ENCODE data around the gene NEK5. TPM values are rescaled to one million over a fixed set of nuclear protein-coding genes. Genes with fewer than 3 reads are reported as not detected.
"Not testable (repeated sequence)": the region's sequence is repeated elsewhere in the genome, so short reads cannot be mapped to it uniquely, and the experiment has no call there.

NEK5 gene
- total RNA-seq, 4 donors from 2014 or later = 0.07 TPM; not detected in 3

GRCh38 chr13:52103386-52103785 lies 25.5 kb downstream of the NEK5 start:
- in situ Hi-C loops (cut with MboI; ENCODE audit: low sequenced_read_pairs in 4 of 4) = no loop called here
- intact Hi-C loops (cut with DNase I; ENCODE audit: low total_unique reads) = no loop called here
- no peak for ATAC-seq

GRCh38 chr13:52102423-52102822 lies 26.4 kb downstream of the NEK5 start:
- intact Hi-C loops (cut with DNase I; ENCODE audit: low total_unique reads); DNase-seq; H3K9me3 ChIP-seq; H3K27ac ChIP-seq; H3K27me3 ChIP-seq; H3K36me3 ChIP-seq; in situ Hi-C loops (cut with MboI; ENCODE audit: low sequenced_read_pairs in 4 of 4); H3K4me1 ChIP-seq; H3K4me3 ChIP-seq; ATAC-seq: not testable (repeated sequence)

More at GRCh38 chr13:52103386-52103785, 25.5 kb downstream of the NEK5 start:
- H3K36me3 ChIP-seq = no peaks in the 10 kb centered on the region
- no peak overlapping the region for H3K4me3 ChIP-seq
- no peak for DNase-seq
- H3K4me1 ChIP-seq = no peaks in the 10 kb centered on the region
- H3K27ac ChIP-seq = no peak overlapping the region
- H3K9me3 ChIP-seq = no peaks in the 10 kb centered on the region
- H3K27me3 ChIP-seq = no peaks in the 10 kb centered on the region
- TF ChIP-seq POLR2A (IDR thresholded peaks at IDR 0.05) = no peak
- TF ChIP-seq, protein P1, sequence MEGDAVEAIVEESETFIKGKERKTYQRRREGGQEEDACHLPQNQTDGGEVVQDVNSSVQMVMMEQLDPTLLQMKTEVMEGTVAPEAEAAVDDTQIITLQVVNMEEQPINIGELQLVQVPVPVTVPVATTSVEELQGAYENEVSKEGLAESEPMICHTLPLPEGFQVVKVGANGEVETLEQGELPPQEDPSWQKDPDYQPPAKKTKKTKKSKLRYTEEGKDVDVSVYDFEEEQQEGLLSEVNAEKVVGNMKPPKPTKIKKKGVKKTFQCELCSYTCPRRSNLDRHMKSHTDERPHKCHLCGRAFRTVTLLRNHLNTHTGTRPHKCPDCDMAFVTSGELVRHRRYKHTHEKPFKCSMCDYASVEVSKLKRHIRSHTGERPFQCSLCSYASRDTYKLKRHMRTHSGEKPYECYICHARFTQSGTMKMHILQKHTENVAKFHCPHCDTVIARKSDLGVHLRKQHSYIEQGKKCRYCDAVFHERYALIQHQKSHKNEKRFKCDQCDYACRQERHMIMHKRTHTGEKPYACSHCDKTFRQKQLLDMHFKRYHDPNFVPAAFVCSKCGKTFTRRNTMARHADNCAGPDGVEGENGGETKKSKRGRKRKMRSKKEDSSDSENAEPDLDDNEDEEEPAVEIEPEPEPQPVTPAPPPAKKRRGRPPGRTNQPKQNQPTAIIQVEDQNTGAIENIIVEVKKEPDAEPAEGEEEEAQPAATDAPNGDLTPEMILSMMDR (IDR thresholded peaks at IDR 0.05 in 4 of 5, conservative IDR thresholded peaks at IDR 0.05 in 1 of 5) = no peak

DNA sequence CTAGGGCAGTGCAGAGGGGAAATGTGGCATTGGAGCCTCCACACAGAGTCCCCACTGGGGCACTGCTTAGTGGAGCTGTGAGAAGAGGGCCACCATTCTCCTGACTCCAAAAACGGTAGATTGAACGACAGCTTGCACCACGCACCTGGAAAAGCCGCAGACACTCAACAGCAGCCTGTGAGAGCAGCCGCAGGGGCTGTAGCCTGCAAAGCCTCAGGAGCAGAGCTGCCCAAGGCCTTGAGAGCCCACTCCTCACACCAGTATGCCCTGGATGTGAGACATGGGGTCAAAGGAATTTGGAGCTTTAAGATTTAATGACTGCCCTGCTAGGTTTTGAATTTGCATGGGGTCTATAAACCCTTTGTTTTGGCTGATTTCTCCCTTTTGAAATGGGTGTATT lies 31.7 kb downstream of the NEK5 start:
- no peaks in the 10 kb centered on the region for H3K27me3 ChIP-seq
- no peak overlapping the region for H3K4me3 ChIP-seq
- TF ChIP-seq POLR2A (IDR thresholded peaks at IDR 0.05) = no peak
- TF ChIP-seq, protein P1 (IDR thresholded peaks at IDR 0.05 in 4 of 5, conservative IDR thresholded peaks at IDR 0.05 in 1 of 5) = no peak
- in situ Hi-C loops (cut with MboI; ENCODE audit: low sequenced_read_pairs in 4 of 4) = no loop called here
- DNase-seq (no peak), ATAC-seq (no peak)
- H3K9me3 ChIP-seq = no peaks in the 10 kb centered on the region
- no peaks in the 10 kb centered on the region for H3K4me1 ChIP-seq
- H3K36me3 ChIP-seq = no peaks in the 10 kb centered on the region
- no peak overlapping the region for H3K27ac ChIP-seq
- intact Hi-C loops (cut with DNase I; ENCODE audit: low total_unique reads) = no loop called here

DNA sequence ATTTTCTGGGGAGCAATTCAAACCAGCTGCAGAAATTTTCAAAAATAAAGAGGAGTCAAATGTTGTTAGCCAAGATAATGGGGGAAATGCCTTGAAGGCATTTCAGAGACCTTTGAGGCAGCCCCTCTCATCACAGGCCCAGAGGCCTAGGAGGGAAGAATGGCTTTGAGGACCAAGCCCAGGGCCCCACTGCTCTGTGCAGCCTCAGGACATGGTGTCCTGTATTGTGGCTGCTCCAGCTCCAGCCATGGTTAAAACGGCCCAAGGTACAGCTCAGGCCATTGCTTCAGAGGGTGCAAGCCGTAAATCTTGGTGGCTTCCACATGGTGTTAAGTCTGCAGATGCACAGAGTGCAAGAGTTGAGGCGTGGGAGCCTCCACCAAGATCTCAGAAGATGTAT lies 32.1 kb downstream of the NEK5 start:
- intact Hi-C loops (cut with DNase I; ENCODE audit: low total_unique reads) = no loop called here
- no peaks in the 10 kb centered on the region for H3K27me3 ChIP-seq

DNA sequence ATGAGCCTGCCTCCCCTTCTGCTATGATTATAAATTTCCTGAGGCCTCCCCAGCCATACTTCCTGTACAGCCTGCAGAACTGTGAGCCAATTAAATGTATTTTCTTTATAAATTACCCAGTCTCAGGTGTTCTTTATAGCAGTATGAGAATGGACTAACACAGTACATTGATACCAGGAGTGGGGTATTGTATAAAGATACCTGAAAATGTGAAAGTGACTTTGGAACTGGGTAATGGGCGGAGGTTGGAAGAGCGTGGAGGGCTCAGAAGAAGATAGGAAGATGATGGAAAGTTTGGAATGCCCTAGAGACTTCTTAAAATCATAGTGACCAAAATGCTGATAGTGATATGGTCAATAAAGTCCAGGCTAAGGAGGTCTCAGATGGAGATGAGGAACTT lies 32.8 kb downstream of the NEK5 start:
- ATAC-seq = no peak
- Histone ChIP-seq H3K4me1 (no peaks in the 10 kb centered on the region), H3K27me3 (no peaks in the 10 kb centered on the region), H3K36me3 (no peaks in the 10 kb centered on the region), H3K4me3 (no peak overlapping the region), H3K27ac (no peak overlapping the region), H3K9me3 (no peaks in the 10 kb centered on the region)
- in situ Hi-C loops (cut with MboI; ENCODE audit: low sequenced_read_pairs in 4 of 4) (no loop called here), intact Hi-C loops (cut with DNase I; ENCODE audit: low total_unique reads) (no loop called here)
- no peak for TF ChIP-seq POLR2A (IDR thresholded peaks at IDR 0.05)
- TF ChIP-seq, protein P1 (IDR thresholded peaks at IDR 0.05 in 4 of 5, conservative IDR thresholded peaks at IDR 0.05 in 1 of 5) = no peak
- DNase-seq = no peak

More for the DNA sequence above, 32.1 kb downstream of the NEK5 start:
- Histone ChIP-seq H3K36me3 (no peaks in the 10 kb centered on the region), H3K27ac (no peak overlapping the region), H3K4me1 (no peaks in the 10 kb centered on the region), H3K4me3 (no peak overlapping the region), H3K9me3 (no peaks in the 10 kb centered on the region)
- no peak for DNase-seq
- in situ Hi-C loops (cut with MboI; ENCODE audit: low sequenced_read_pairs in 4 of 4) = no loop called here
- TF ChIP-seq POLR2A (IDR thresholded peaks at IDR 0.05) = no peak
- TF ChIP-seq, protein P1 (IDR thresholded peaks at IDR 0.05 in 4 of 5, conservative IDR thresholded peaks at IDR 0.05 in 1 of 5) = no peak
- no peak for ATAC-seq

Measured in gastrocnemius medialis (tissue), 4 donors.